Stimulated activated memory B cell treated with anti-CD40 and anti-IgM and Interleukin-4, amounts not matched to agents 10 μg/mL and 1 μg/mL and 100 μg/mL, for 72 hours (primary cell): Measurements from ENCODE around the gene ZBED5.
"Not testable (repeated sequence)": the region's sequence is repeated elsewhere in the genome, so short reads cannot be mapped to it uniquely, and the experiment has no call there.

ENCODE experiments used
- ATAC-seq: fragments of 150-1000 bp; cut with Tn5 transposase; 2 replicates; pipeline ENCODE4 v1.10.0; 2021
- H3K27ac Mint-ChIP-seq: one replicate; pipeline ENCODE4 v1.8.0; 2022; ENCODE audit warnings: mild to moderate bottlenecking, mixed read lengths
- H3K27me3 Mint-ChIP-seq: one replicate; pipeline ENCODE4 v1.8.0; 2022; ENCODE audit warnings: mixed read lengths
- H3K36me3 Mint-ChIP-seq: one replicate; pipeline ENCODE4 v1.8.0; 2022; ENCODE audit warnings: mixed read lengths
- H3K4me1 Mint-ChIP-seq: one replicate; pipeline ENCODE4 v1.8.0; 2022; ENCODE audit warnings: mixed read lengths
- H3K4me3 Mint-ChIP-seq: one replicate; pipeline ENCODE4 v1.8.0; 2022; ENCODE audit warnings: mild to moderate bottlenecking, moderate library complexity, mixed read lengths
- H3K9me3 Mint-ChIP-seq: one replicate; pipeline ENCODE4 v1.8.0; 2022; ENCODE audit warnings: mixed read lengths

The ZBED5 gene

GRCh38 chr11:10828402-10828801 is 29.5 kb downstream of the ZBED5 start:
- no peak for ATAC-seq
- peaks cover 23% of the 10 kb centered on the region for H3K4me1 Mint-ChIP-seq
- H3K27ac Mint-ChIP-seq = no peak overlapping the region
- no peak overlapping the region for H3K4me3 Mint-ChIP-seq
- no peaks in the 10 kb centered on the region for H3K27me3 Mint-ChIP-seq
- H3K36me3 Mint-ChIP-seq = peaks cover 5% of the 10 kb centered on the region
- H3K9me3 Mint-ChIP-seq = no peaks in the 10 kb centered on the region

GRCh38 chr11:10824888-10825287 is 33.0 kb downstream of the ZBED5 start:
- Mint-ChIP-seq H3K27me3 (no peaks in the 10 kb centered on the region), H3K4me3 (no peak overlapping the region), H3K27ac (peak overlapping the region; percentile 74), H3K36me3 (peaks cover 18% of the 10 kb centered on the region), H3K9me3 (no peaks in the 10 kb centered on the region), H3K4me1 (peaks cover 23% of the 10 kb centered on the region)
- peak; percentile 90 for ATAC-seq

- Mint-ChIP-seq H3K9me3 (no peaks in the 10 kb centered on the region), H3K4me3 (no peak overlapping the region), H3K27me3 (no peaks in the 10 kb centered on the region), H3K4me1 (peaks cover 23% of the 10 kb centered on the region), H3K27ac (no peak overlapping the region), H3K36me3 (peaks cover 17% of the 10 kb centered on the region)
- no peak for ATAC-seq
Observed at GRCh38 chr11:10823152-10823579, 34.7 kb downstream of the ZBED5 start.

- not testable (repeated sequence) for ATAC-seq, H3K9me3 Mint-ChIP-seq, H3K27ac Mint-ChIP-seq, H3K4me3 Mint-ChIP-seq, H3K27me3 Mint-ChIP-seq
- peaks cover 17% of the 10 kb centered on the region for H3K36me3 Mint-ChIP-seq
- peaks cover 23% of the 10 kb centered on the region for H3K4me1 Mint-ChIP-seq
Observed at GRCh38 chr11:10822491-10822890, 35.4 kb downstream of the ZBED5 start.

- ATAC-seq = no peak
- H3K4me1 Mint-ChIP-seq = no peaks in the 10 kb centered on the region
- H3K27me3 Mint-ChIP-seq = no peaks in the 10 kb centered on the region
- no peak overlapping the region for H3K4me3 Mint-ChIP-seq
- no peaks in the 10 kb centered on the region for H3K9me3 Mint-ChIP-seq
- no peak overlapping the region for H3K27ac Mint-ChIP-seq
- H3K36me3 Mint-ChIP-seq = peaks cover 17% of the 10 kb centered on the region
Observed at GRCh38 chr11:10818594-10818993, 39.3 kb downstream of the ZBED5 start.

- no peak overlapping the region for H3K4me3 Mint-ChIP-seq
- no peaks in the 10 kb centered on the region for H3K36me3 Mint-ChIP-seq
- no peak for ATAC-seq
- H3K9me3 Mint-ChIP-seq = no peaks in the 10 kb centered on the region
- no peaks in the 10 kb centered on the region for H3K27me3 Mint-ChIP-seq
- no peak overlapping the region for H3K27ac Mint-ChIP-seq
- peaks cover 12% of the 10 kb centered on the region for H3K4me1 Mint-ChIP-seq
Observed at GRCh38 chr11:10813945-10814344, 43.9 kb downstream of the ZBED5 start.

- H3K36me3 Mint-ChIP-seq = peaks cover 40% of the 10 kb centered on the region
- peaks cover 32% of the 10 kb centered on the region for H3K4me1 Mint-ChIP-seq
- peak overlapping the region; percentile 96 for H3K4me3 Mint-ChIP-seq
- H3K27ac Mint-ChIP-seq = peak overlapping the region; percentile 100
- ATAC-seq = peak; percentile 44
- H3K27me3 Mint-ChIP-seq = no peaks in the 10 kb centered on the region
- H3K9me3 Mint-ChIP-seq = no peaks in the 10 kb centered on the region
Observed at GRCh38 chr11:10809373-10810160, 48.3 kb downstream of the ZBED5 start.

- peak within 1 kb of the TSS; percentile 100 for H3K27ac Mint-ChIP-seq
- H3K27me3 Mint-ChIP-seq = no peaks in the 10 kb centered on the region
- peaks cover 48% of the 10 kb centered on the region for H3K36me3 Mint-ChIP-seq
- H3K4me1 Mint-ChIP-seq = peaks cover 35% of the 10 kb centered on the region
- peak; percentile 99 for ATAC-seq
- H3K4me3 Mint-ChIP-seq = peak within 1 kb of the TSS; percentile 96
- no peaks in the 10 kb centered on the region for H3K9me3 Mint-ChIP-seq
Observed at GRCh38 chr11:10808553-10809372, 49.1 kb downstream of the ZBED5 start, which contains the start of gene EIF4G2. TSS of gene EIF4G2 (minus strand) at chr11:10808926.

- Mint-ChIP-seq H3K4me1 (peaks cover 35% of the 10 kb centered on the region), H3K9me3 (no peaks in the 10 kb centered on the region), H3K4me3 (peak overlapping the region; percentile 96), H3K27ac (peak overlapping the region; percentile 100), H3K27me3 (no peaks in the 10 kb centered on the region), H3K36me3 (peaks cover 54% of the 10 kb centered on the region)
- peak; percentile 1 for ATAC-seq
Observed at GRCh38 chr11:10808235-10808552, 49.7 kb downstream of the ZBED5 start.

- peak overlapping the region; percentile 96 for H3K4me3 Mint-ChIP-seq
- H3K9me3 Mint-ChIP-seq = no peaks in the 10 kb centered on the region
- H3K27me3 Mint-ChIP-seq = no peaks in the 10 kb centered on the region
- H3K36me3 Mint-ChIP-seq = peaks cover 54% of the 10 kb centered on the region
- ATAC-seq = peak; percentile 1
- H3K27ac Mint-ChIP-seq = peak overlapping the region; percentile 100
- H3K4me1 Mint-ChIP-seq = peaks cover 35% of the 10 kb centered on the region
Observed at GRCh38 chr11:10807493-10808234, 50.2 kb downstream of the ZBED5 start.

- Mint-ChIP-seq H3K4me1 (peaks cover 40% of the 10 kb centered on the region), H3K27ac (peak overlapping the region; percentile 100), H3K27me3 (no peaks in the 10 kb centered on the region), H3K9me3 (no peaks in the 10 kb centered on the region), H3K4me3 (no peak overlapping the region), H3K36me3 (peaks cover 66% of the 10 kb centered on the region)
- ATAC-seq = no peak
Observed at GRCh38 chr11:10806206-10806605, 51.6 kb downstream of the ZBED5 start.

- Mint-ChIP-seq H3K4me1 (peaks cover 42% of the 10 kb centered on the region), H3K27me3 (no peaks in the 10 kb centered on the region), H3K4me3 (no peak overlapping the region), H3K27ac (no peak overlapping the region), H3K36me3 (peaks cover 71% of the 10 kb centered on the region), H3K9me3 (no peaks in the 10 kb centered on the region)
- ATAC-seq = no peak
Observed at GRCh38 chr11:10805741-10806140, 52.1 kb downstream of the ZBED5 start.

- Mint-ChIP-seq H3K36me3 (peaks cover 91% of the 10 kb centered on the region), H3K27ac (no peak overlapping the region), H3K27me3 (no peaks in the 10 kb centered on the region), H3K9me3 (no peaks in the 10 kb centered on the region), H3K4me3 (no peak overlapping the region), H3K4me1 (peaks cover 35% of the 10 kb centered on the region)
- no peak for ATAC-seq
Observed at GRCh38 chr11:10803676-10804075, 54.2 kb downstream of the ZBED5 start.
